Duodenal mucosa (tissue), 2 donors: ENCODE data around the gene SMARCE1.
"Not testable (repeated sequence)": the region's sequence is repeated elsewhere in the genome, so short reads cannot be mapped to it uniquely, and the experiment has no call there.

Source experiments
- H3K27ac ChIP-seq: one replicate; pipeline ENCODE4 v1.7.0; 2013; ENCODE audit warnings: low read depth, low read length
- H3K27me3 ChIP-seq, 2 donors: one replicate each; pipeline ENCODE4 v1.7.0; 2013; ENCODE audit warnings: low read length in 2 of 2, control low read depth in 1 of 2; ENCODE audit not compliant: insufficient read depth in 2 of 2, control insufficient read depth in 1 of 2
- H3K36me3 ChIP-seq, 2 donors: one replicate each; pipeline ENCODE4 v1.7.0; 2013; ENCODE audit warnings: low read length in 2 of 2, control low read depth in 1 of 2; ENCODE audit not compliant: insufficient read depth in 2 of 2, control insufficient read depth in 1 of 2
- H3K4me1 ChIP-seq, 2 donors: one replicate each; pipeline ENCODE4 v1.7.0; 2013; ENCODE audit warnings: low read length in 2 of 2, control low read depth in 1 of 2; ENCODE audit not compliant: insufficient read depth in 2 of 2, control insufficient read depth in 1 of 2
- H3K4me3 ChIP-seq, 2 donors: one replicate each; pipeline ENCODE4 v1.7.0; 2013; ENCODE audit warnings: low read length in 2 of 2, low read depth in 1 of 2
- H3K9ac ChIP-seq, 2 donors: one replicate each; pipeline ENCODE4 v1.7.0; 2013; ENCODE audit warnings: low read length in 2 of 2, low read depth in 1 of 2
- H3K9me3 ChIP-seq, 2 donors: one replicate each; pipeline ENCODE4 v1.7.0; 2013; ENCODE audit warnings: low read length in 2 of 2, control low read depth in 1 of 2; ENCODE audit not compliant: control insufficient read depth in 1 of 2

SMARCE1 gene

GRCh38 chr17:40584950-40585349, 62.7 kb downstream of the SMARCE1 start:
- not testable (repeated sequence) for H3K9ac ChIP-seq, H3K4me1 ChIP-seq, H3K4me3 ChIP-seq, H3K36me3 ChIP-seq, H3K9me3 ChIP-seq, H3K27ac ChIP-seq, H3K27me3 ChIP-seq

- H3K36me3 ChIP-seq = no peaks in the 10 kb centered on the region
- no peak overlapping the region for H3K9ac ChIP-seq
- H3K4me3 ChIP-seq = no peak overlapping the region
- H3K27me3 ChIP-seq = no peaks in the 10 kb centered on the region
- H3K27ac ChIP-seq = no peak overlapping the region
- peaks cover 0 to 6% of the 10 kb centered on the region in 2 donors for H3K4me1 ChIP-seq
- no peaks in the 10 kb centered on the region for H3K9me3 ChIP-seq
These were observed 65.2 kb downstream of the SMARCE1 start for GRCh38 chr17:40582328-40582901.

GRCh38 chr17:40580140-40580539, 67.5 kb downstream of the SMARCE1 start:
- no peak overlapping the region for H3K27ac ChIP-seq
- H3K4me1 ChIP-seq = peaks cover 0 to 6% of the 10 kb centered on the region in 2 donors
- H3K9ac ChIP-seq = no peak overlapping the region
- H3K9me3 ChIP-seq = no peaks in the 10 kb centered on the region
- no peak overlapping the region for H3K4me3 ChIP-seq
- H3K27me3 ChIP-seq = no peaks in the 10 kb centered on the region
- H3K36me3 ChIP-seq = no peaks in the 10 kb centered on the region

GRCh38 chr17:40579471-40579870, 68.1 kb downstream of the SMARCE1 start:
- H3K36me3 ChIP-seq = no peaks in the 10 kb centered on the region
- no peaks in the 10 kb centered on the region for H3K27me3 ChIP-seq
- peaks cover 0 to 6% of the 10 kb centered on the region in 2 donors for H3K4me1 ChIP-seq
- H3K9me3 ChIP-seq = no peaks in the 10 kb centered on the region
- H3K4me3 ChIP-seq = no peak overlapping the region
- no peak overlapping the region for H3K27ac ChIP-seq
- no peak overlapping the region for H3K9ac ChIP-seq

GRCh38 chr17:40577611-40578065, 70.0 kb downstream of the SMARCE1 start:
- Histone ChIP-seq H3K36me3 (no peaks in the 10 kb centered on the region), H3K9me3 (peaks cover 0 to 6% of the 10 kb centered on the region in 2 donors), H3K27ac (no peak overlapping the region), H3K4me3 (no peak overlapping the region), H3K9ac (no peak overlapping the region), H3K27me3 (no peaks in the 10 kb centered on the region), H3K4me1 (peaks cover 0 to 6% of the 10 kb centered on the region in 2 donors)

- Histone ChIP-seq H3K27me3 (no peaks in the 10 kb centered on the region), H3K4me1 (no peaks in the 10 kb centered on the region), H3K4me3 (no peak overlapping the region), H3K9ac (no peak overlapping the region), H3K27ac (no peak overlapping the region), H3K36me3 (no peaks in the 10 kb centered on the region), H3K9me3 (peaks cover 0 to 6% of the 10 kb centered on the region in 2 donors)
These were observed 71.4 kb downstream of the SMARCE1 start for GRCh38 chr17:40576113-40576740.
